ENCODE results near the gene HRH3. TPM values are rescaled to one million over a fixed set of nuclear protein-coding genes. Genes with fewer than 3 reads are reported as not detected.

The HRH3 gene
- total RNA-seq, 1 donor, result not detected

- H3K4me2 ChIP-seq (ENCODE audit: insufficient read depth, low read length), result no peak overlapping the region
- no peak for DNase-seq (ENCODE audit: insufficient read length, low spot score, missing footprints)
- no peaks in the 10 kb centered on the region for H3K27me3 ChIP-seq (ENCODE audit: insufficient read depth, low read length)
- no peaks in the 10 kb centered on the region for H4K20me1 ChIP-seq (ENCODE audit: insufficient read depth, low read length)
- no peak overlapping the region for H3K27ac ChIP-seq (ENCODE audit: low read depth, low read length)
- no peak overlapping the region for H3K4me3 ChIP-seq (ENCODE audit: insufficient read depth, low read length)
- TF ChIP-seq, protein P1, sequence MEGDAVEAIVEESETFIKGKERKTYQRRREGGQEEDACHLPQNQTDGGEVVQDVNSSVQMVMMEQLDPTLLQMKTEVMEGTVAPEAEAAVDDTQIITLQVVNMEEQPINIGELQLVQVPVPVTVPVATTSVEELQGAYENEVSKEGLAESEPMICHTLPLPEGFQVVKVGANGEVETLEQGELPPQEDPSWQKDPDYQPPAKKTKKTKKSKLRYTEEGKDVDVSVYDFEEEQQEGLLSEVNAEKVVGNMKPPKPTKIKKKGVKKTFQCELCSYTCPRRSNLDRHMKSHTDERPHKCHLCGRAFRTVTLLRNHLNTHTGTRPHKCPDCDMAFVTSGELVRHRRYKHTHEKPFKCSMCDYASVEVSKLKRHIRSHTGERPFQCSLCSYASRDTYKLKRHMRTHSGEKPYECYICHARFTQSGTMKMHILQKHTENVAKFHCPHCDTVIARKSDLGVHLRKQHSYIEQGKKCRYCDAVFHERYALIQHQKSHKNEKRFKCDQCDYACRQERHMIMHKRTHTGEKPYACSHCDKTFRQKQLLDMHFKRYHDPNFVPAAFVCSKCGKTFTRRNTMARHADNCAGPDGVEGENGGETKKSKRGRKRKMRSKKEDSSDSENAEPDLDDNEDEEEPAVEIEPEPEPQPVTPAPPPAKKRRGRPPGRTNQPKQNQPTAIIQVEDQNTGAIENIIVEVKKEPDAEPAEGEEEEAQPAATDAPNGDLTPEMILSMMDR (IDR thresholded peaks at IDR 0.05; ENCODE audit: extremely low read depth, low read depth, low read length), result no peak
- no peak overlapping the region for H2AFZ ChIP-seq (ENCODE audit: low read length)
- no peaks in the 10 kb centered on the region for H3K36me3 ChIP-seq (ENCODE audit: insufficient read depth, low read length)
- H3K9me3 ChIP-seq (ENCODE audit: low read depth, low read length), result no peaks in the 10 kb centered on the region
- H3K4me1 ChIP-seq (ENCODE audit: insufficient read depth, low read length), result peaks cover 3% of the 10 kb centered on the region
- no peaks in the 10 kb centered on the region for H3K79me2 ChIP-seq (ENCODE audit: insufficient read depth, low read length)
These were observed 12.9 kb upstream of the HRH3 start for GRCh38 chr20:62232770-62233645.

- no peak for DNase-seq (ENCODE audit: insufficient read length, low spot score, missing footprints)
- H3K27ac ChIP-seq (ENCODE audit: low read depth, low read length), result no peak overlapping the region
- TF ChIP-seq, protein P1 (IDR thresholded peaks at IDR 0.05; ENCODE audit: extremely low read depth, low read depth, low read length), result no peak
These were observed 12.1 kb upstream of the HRH3 start for GRCh38 chr20:62232194-62232593.

DNA sequence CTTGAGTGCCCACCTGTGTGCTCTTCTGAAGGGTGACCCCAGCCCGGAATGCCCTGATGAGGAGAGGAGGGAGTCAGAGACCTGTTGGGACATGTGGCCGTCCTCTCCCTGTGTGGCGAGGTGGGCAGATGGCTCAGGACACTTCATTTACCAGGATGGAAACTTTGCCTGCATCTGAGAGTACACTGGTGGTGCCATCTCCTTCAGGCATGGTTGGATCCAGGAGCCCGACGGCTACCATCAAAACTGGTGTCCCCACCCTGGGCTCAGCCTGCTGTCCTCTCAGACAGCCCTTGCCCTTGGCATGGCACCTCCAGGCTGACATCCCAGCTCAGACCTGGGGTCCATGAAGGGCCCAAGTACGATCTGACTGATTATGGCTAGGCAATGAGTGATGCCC is 11.2 kb upstream of the HRH3 start:
- Histone ChIP-seq H3K27me3 (ENCODE audit: insufficient read depth, low read length) (peaks cover 4% of the 10 kb centered on the region), H4K20me1 (ENCODE audit: insufficient read depth, low read length) (no peaks in the 10 kb centered on the region), H3K4me1 (ENCODE audit: insufficient read depth, low read length) (no peaks in the 10 kb centered on the region), H3K4me3 (ENCODE audit: insufficient read depth, low read length) (no peak overlapping the region), H3K79me2 (ENCODE audit: insufficient read depth, low read length) (no peaks in the 10 kb centered on the region), H3K27ac (ENCODE audit: low read depth, low read length) (no peak overlapping the region), H3K9me3 (ENCODE audit: low read depth, low read length) (no peaks in the 10 kb centered on the region), H2AFZ (ENCODE audit: low read length) (no peak overlapping the region), H3K4me2 (ENCODE audit: insufficient read depth, low read length) (no peak overlapping the region), H3K36me3 (ENCODE audit: insufficient read depth, low read length) (no peaks in the 10 kb centered on the region)
- TF ChIP-seq, protein P1 (IDR thresholded peaks at IDR 0.05; ENCODE audit: extremely low read depth, low read depth, low read length), result no peak
- no peak for DNase-seq (ENCODE audit: insufficient read length, low spot score, missing footprints)

More at GRCh38 chr20:62232194-62232593, 12.1 kb upstream of the HRH3 start:
- H3K4me3 ChIP-seq (ENCODE audit: insufficient read depth, low read length), result no peak overlapping the region
- H4K20me1 ChIP-seq (ENCODE audit: insufficient read depth, low read length), result no peaks in the 10 kb centered on the region
- no peak overlapping the region for H3K4me2 ChIP-seq (ENCODE audit: insufficient read depth, low read length)
- no peaks in the 10 kb centered on the region for H3K36me3 ChIP-seq (ENCODE audit: insufficient read depth, low read length)
- no peak overlapping the region for H2AFZ ChIP-seq (ENCODE audit: low read length)
- no peaks in the 10 kb centered on the region for H3K79me2 ChIP-seq (ENCODE audit: insufficient read depth, low read length)
- H3K4me1 ChIP-seq (ENCODE audit: insufficient read depth, low read length), result no peaks in the 10 kb centered on the region
- no peaks in the 10 kb centered on the region for H3K27me3 ChIP-seq (ENCODE audit: insufficient read depth, low read length)
- H3K9me3 ChIP-seq (ENCODE audit: low read depth, low read length), result no peaks in the 10 kb centered on the region

DNA sequence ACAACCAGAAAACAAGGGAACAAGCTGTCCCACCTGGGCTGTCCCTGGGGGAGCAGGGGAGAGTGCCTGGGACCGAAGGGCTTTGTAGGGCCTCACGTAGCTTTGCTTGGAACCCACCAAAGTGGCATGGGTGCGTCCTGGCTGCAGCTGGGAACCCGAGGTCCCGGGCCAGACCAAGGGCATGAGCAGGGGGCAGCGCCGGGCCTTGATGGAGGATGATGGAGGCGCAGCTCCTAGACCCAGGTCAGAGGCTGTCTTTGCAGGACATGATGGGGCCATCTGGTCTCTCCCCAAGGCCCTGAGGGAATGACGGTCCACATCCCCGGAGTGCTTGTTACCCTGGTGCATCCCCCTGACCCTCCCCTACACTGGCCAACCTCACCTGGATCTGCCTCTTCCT is 10.6 kb upstream of the HRH3 start:
- Histone ChIP-seq H3K9me3 (ENCODE audit: low read depth, low read length) (no peaks in the 10 kb centered on the region), H3K4me2 (ENCODE audit: insufficient read depth, low read length) (no peak overlapping the region), H4K20me1 (ENCODE audit: insufficient read depth, low read length) (no peaks in the 10 kb centered on the region), H3K27me3 (ENCODE audit: insufficient read depth, low read length) (peaks cover 10% of the 10 kb centered on the region), H3K27ac (ENCODE audit: low read depth, low read length) (no peak overlapping the region), H2AFZ (ENCODE audit: low read length) (no peak overlapping the region), H3K4me1 (ENCODE audit: insufficient read depth, low read length) (no peaks in the 10 kb centered on the region), H3K36me3 (ENCODE audit: insufficient read depth, low read length) (no peaks in the 10 kb centered on the region), H3K79me2 (ENCODE audit: insufficient read depth, low read length) (no peaks in the 10 kb centered on the region), H3K4me3 (ENCODE audit: insufficient read depth, low read length) (no peak overlapping the region)
- no peak for DNase-seq (ENCODE audit: insufficient read length, low spot score, missing footprints)
- TF ChIP-seq, protein P1 (IDR thresholded peaks at IDR 0.05; ENCODE audit: extremely low read depth, low read depth, low read length), result no peak

All from osteoblast (primary cell).